HCT116 (cell line): ENCODE results near the gene CHTF18.

Experiments used
- EGR1 ChIP-seq: IDR thresholded peaks from 2 replicates; pipeline ENCODE4 v1.6.1; 2012; ENCODE audit warnings: low read depth
- ELF1 ChIP-seq: IDR thresholded peaks from 2 replicates; pipeline ENCODE4 v1.6.1; 2012; ENCODE audit warnings: low read depth, borderline replicate concordance
- MAX ChIP-seq: IDR thresholded peaks from 2 replicates; pipeline ENCODE4 v1.6.1; 2012
- POLR2A ChIP-seq: IDR thresholded peaks from 2 replicates; pipeline ENCODE4 v1.7.0; 2011; ENCODE audit warnings: borderline replicate concordance; ENCODE audit not compliant: insufficient read depth, insufficient read length; ENCODE audit errors: extremely low read depth
- POLR2AphosphoS5 ChIP-seq: IDR thresholded peaks from 2 replicates; pipeline ENCODE4 v1.6.1; 2011; ENCODE audit warnings: mild to moderate bottlenecking, low read depth, low read length, moderate library complexity
- SP1 ChIP-seq: IDR thresholded peaks from 2 replicates; pipeline ENCODE4 v1.6.1; 2012; ENCODE audit warnings: low read depth
- TF ChIP-seq, protein P1 (sequence below): IDR thresholded peaks from 2 replicates; pipeline ENCODE4 v1.6.1; 2012
- TF ChIP-seq, protein P2 (sequence below), 3 experiments: fragments of 200-600 bp in 1 of 3; sonication (generic) in 1 of 3; IDR thresholded peaks in 2 of 3; conservative IDR thresholded peaks in 1 of 3; 2 replicates each; pipeline ENCODE4 v1.5.1; 2012 to 2017; ENCODE audit warnings: low read depth in 2 of 3, low read length in 2 of 3, antibody characterized with exemption in 1 of 3, borderline replicate concordance in 1 of 3, control low read depth in 1 of 3, mild to moderate bottlenecking in 1 of 3, mixed read lengths in 1 of 3, mixed run types in 1 of 3, moderate library complexity in 1 of 3; ENCODE audit not compliant: insufficient read depth in 1 of 3
- TF ChIP-seq, protein P3 (sequence below): IDR thresholded peaks from 2 replicates; pipeline ENCODE4 v1.6.1; 2012; ENCODE audit warnings: low read depth

- TF ChIP-seq, protein P1, sequence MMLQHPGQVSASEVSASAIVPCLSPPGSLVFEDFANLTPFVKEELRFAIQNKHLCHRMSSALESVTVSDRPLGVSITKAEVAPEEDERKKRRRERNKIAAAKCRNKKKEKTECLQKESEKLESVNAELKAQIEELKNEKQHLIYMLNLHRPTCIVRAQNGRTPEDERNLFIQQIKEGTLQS = no peak
- no peak for TF ChIP-seq EGR1
- TF ChIP-seq ELF1 = no peak
- TF ChIP-seq, protein P2, sequence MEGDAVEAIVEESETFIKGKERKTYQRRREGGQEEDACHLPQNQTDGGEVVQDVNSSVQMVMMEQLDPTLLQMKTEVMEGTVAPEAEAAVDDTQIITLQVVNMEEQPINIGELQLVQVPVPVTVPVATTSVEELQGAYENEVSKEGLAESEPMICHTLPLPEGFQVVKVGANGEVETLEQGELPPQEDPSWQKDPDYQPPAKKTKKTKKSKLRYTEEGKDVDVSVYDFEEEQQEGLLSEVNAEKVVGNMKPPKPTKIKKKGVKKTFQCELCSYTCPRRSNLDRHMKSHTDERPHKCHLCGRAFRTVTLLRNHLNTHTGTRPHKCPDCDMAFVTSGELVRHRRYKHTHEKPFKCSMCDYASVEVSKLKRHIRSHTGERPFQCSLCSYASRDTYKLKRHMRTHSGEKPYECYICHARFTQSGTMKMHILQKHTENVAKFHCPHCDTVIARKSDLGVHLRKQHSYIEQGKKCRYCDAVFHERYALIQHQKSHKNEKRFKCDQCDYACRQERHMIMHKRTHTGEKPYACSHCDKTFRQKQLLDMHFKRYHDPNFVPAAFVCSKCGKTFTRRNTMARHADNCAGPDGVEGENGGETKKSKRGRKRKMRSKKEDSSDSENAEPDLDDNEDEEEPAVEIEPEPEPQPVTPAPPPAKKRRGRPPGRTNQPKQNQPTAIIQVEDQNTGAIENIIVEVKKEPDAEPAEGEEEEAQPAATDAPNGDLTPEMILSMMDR (IDR thresholded peaks at IDR 0.05 in 2 of 3, conservative IDR thresholded peaks at IDR 0.05 in 1 of 3; ENCODE audit: borderline replicate concordance in 1 of 3, insufficient read depth in 1 of 3, low read depth in 2 of 3, low read length in 2 of 3) = no peak
- TF ChIP-seq MAX = no peak
- TF ChIP-seq POLR2AphosphoS5 = no peak
- no peak for TF ChIP-seq POLR2A
- TF ChIP-seq, protein P3, sequence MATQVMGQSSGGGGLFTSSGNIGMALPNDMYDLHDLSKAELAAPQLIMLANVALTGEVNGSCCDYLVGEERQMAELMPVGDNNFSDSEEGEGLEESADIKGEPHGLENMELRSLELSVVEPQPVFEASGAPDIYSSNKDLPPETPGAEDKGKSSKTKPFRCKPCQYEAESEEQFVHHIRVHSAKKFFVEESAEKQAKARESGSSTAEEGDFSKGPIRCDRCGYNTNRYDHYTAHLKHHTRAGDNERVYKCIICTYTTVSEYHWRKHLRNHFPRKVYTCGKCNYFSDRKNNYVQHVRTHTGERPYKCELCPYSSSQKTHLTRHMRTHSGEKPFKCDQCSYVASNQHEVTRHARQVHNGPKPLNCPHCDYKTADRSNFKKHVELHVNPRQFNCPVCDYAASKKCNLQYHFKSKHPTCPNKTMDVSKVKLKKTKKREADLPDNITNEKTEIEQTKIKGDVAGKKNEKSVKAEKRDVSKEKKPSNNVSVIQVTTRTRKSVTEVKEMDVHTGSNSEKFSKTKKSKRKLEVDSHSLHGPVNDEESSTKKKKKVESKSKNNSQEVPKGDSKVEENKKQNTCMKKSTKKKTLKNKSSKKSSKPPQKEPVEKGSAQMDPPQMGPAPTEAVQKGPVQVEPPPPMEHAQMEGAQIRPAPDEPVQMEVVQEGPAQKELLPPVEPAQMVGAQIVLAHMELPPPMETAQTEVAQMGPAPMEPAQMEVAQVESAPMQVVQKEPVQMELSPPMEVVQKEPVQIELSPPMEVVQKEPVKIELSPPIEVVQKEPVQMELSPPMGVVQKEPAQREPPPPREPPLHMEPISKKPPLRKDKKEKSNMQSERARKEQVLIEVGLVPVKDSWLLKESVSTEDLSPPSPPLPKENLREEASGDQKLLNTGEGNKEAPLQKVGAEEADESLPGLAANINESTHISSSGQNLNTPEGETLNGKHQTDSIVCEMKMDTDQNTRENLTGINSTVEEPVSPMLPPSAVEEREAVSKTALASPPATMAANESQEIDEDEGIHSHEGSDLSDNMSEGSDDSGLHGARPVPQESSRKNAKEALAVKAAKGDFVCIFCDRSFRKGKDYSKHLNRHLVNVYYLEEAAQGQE = no peak
- no peak for TF ChIP-seq SP1
These were observed 39.1 kb downstream of the CHTF18 start for GRCh38 chr16:827513-827912.
